IPS DF 6.9 (cell line): Measurements from ENCODE around the gene IGSF23.
"Not testable (repeated sequence)": the region's sequence is repeated elsewhere in the genome, so short reads cannot be mapped to it uniquely, and the experiment has no call there.

Experiments used
- DNase-seq: peaks from one replicate; pipeline ENCODE4 v3.0.0-alpha.2; 2013; ENCODE audit warnings: low read depth, low spot score
- H3K27ac ChIP-seq: one replicate; pipeline ENCODE4 v1.5.1; 2013; ENCODE audit warnings: low read length, control low read depth
- H3K27me3 ChIP-seq: 2 replicates; pipeline ENCODE4 v1.6.1; 2013; ENCODE audit warnings: mild to moderate bottlenecking, low read length; ENCODE audit not compliant: control insufficient read depth, insufficient read depth
- H3K36me3 ChIP-seq: 2 replicates; pipeline ENCODE4 v1.6.1; 2013; ENCODE audit warnings: low read length; ENCODE audit not compliant: control insufficient read depth, insufficient read depth
- H3K4me1 ChIP-seq: 2 replicates; pipeline ENCODE4 v1.6.1; 2013; ENCODE audit warnings: low read length; ENCODE audit not compliant: control insufficient read depth, insufficient read depth
- H3K4me3 ChIP-seq: 2 replicates; pipeline ENCODE4 v1.5.1; 2013; ENCODE audit warnings: mild to moderate bottlenecking, low read length
- H3K9me3 ChIP-seq: 2 replicates; pipeline ENCODE4 v1.6.1; 2013; ENCODE audit warnings: low read length, inconsistent platforms; ENCODE audit not compliant: control insufficient read depth, insufficient read depth
- WGBS: extraction: QIAGEN DNeasy Blood & Tissue Kit; methylation state at CpG from one replicate; pipeline ENCODE4 v1.1.7; 2013; ENCODE audit warnings: mixed read lengths, missing lambda C conversion rate; ENCODE audit not compliant: insufficient read length, insufficient coverage; 5-methylcytosine and 5-hydroxymethylcytosine counted together

The IGSF23 gene

DNA sequence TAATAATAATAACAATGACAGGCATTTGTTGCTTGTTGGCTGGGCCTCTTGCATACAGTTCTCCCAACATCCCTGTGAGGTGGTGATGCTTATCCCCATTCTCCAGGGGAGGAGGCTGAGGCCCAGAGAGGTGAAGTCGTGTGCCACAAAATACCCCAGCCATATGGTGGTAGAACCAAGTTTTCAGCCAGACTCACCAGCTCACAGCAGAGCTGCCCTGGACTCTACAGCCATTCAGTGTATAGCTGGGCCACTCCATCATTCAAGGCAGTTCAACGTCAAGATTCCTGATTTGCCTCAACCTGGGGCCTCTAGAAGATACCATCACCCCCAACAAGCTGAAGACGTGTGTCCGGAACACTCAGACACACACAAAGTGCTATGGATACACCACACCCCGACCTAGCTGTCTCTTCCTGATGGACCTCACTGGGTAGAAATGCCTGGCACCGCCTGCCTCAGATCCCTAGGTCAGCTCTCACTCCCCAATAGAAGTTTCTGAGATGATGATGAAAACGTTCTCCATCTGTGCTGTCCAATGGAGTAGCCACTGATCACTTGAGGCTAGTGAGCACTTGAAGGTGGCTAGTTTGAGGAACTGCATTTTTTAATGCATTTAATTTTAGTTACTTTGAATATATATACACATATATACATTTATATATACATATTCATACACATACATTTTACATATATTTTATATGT is 53.6 kb downstream of the IGSF23 start:
- H3K36me3 ChIP-seq: peaks cover 5% of the 10 kb centered on the region; the same call in 1 of the 2 replicates
- H3K4me3 ChIP-seq: no peak overlapping the region
- H3K27ac ChIP-seq: no peak overlapping the region
- H3K4me1 ChIP-seq: no peaks in the 10 kb centered on the region
- WGBS: no CpG with 5 or more reads among the region's 7 CpGs
- no peak for DNase-seq
- no peaks in the 10 kb centered on the region for H3K9me3 ChIP-seq
- no peaks in the 10 kb centered on the region for H3K27me3 ChIP-seq

DNA sequence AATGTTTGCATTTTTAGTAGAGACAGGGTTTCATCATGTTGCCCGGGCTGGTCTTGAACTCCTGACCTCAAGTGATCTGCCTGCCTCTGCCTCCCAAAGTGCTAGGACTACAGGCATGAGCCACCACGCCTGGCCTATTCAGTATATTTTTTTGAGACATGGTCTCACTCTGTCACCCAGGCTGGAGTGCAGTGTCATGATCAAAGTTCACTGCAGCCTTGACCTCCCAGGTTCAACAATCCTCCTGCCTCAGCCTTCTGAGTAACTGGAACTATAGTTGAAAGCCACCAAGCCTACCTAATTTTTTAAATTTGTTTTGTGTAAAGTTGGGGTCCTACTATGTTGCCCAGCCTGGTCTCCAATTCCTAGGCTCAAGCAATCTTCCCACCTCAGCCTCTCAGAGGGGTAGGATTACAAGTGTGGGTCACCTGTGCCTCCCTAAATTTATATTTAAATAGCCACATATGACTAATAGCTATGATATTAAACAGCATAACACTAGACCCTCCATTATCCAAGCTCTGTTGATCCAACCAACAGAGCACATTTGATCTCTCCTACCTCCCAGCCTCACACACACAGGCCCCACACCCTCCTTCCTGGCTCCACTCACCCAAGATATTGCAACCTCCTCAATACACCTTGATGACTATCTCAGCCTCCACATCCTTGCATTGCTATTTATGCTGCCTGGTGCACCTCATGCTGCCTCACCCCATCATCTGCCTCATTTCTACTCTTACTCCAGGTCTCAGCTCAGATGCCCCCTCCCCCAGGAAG is 55.8 kb downstream of the IGSF23 start:
- no peak overlapping the region for H3K27ac ChIP-seq
- WGBS: no CpG with 5 or more reads among the region's 2 CpGs
- H3K9me3 ChIP-seq: no peaks in the 10 kb centered on the region
- no peak overlapping the region for H3K4me3 ChIP-seq
- H3K36me3 ChIP-seq: no peaks in the 10 kb centered on the region
- no peak for DNase-seq
- H3K4me1 ChIP-seq: no peaks in the 10 kb centered on the region
- no peaks in the 10 kb centered on the region for H3K27me3 ChIP-seq

DNA sequence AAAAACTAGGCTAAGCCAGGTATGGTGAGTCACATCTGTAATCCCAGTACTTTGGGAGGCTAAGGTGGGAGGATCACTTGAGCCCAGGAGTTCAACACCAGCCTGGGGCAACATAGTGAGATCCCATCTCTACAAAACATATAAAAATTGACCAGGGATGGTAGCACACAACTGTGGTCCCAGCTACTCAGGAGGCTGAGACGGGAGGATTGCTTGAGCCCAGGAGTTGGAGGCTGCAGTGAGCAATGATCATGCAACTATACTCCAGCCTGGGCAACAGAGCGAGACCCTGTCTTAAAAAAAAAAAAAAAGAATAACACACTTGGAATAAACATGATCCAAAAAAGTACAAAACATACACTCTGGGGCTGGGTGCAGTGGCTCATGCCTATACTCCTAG is 56.7 kb downstream of the IGSF23 start:
- not testable (repeated sequence) for DNase-seq, H3K27ac ChIP-seq

DNA sequence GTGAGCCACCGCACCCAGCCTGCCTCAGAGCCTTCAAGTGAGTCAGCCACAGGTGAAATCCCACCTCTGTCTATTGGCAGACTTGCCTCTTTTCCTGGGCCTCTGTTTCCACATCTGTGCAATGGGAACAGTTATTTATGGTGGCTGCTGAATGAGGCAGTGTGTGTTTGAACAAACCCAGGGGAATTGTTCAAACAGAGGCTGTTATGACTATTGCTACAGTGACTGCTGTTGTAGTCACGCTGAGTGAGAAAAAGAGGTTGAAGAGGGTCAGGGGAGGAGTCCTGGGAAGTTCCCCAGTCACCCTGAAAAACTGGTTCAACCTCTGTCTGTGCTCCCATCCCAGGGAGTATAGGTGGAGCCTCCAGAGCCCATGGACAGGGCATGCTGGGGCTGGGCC is 58.0 kb downstream of the IGSF23 start, which contains the start of gene CEACAM19:
TSS of gene CEACAM19 (plus strand) at position 83 of the 400 bp plus-strand sequence. CDS start 450 bp downstream, outside the sequence.
- H3K36me3 ChIP-seq: no peaks in the 10 kb centered on the region
- no peak within 1 kb of the TSS for H3K4me3 ChIP-seq
- no peak for DNase-seq
- no CpG with 5 or more reads among the region's 2 CpGs for WGBS
- H3K4me1 ChIP-seq: no peaks in the 10 kb centered on the region
- no peaks in the 10 kb centered on the region for H3K27me3 ChIP-seq
- H3K9me3 ChIP-seq: no peaks in the 10 kb centered on the region
- H3K27ac ChIP-seq: no peak within 1 kb of the TSS

More for the DNA sequence above, 56.7 kb downstream of the IGSF23 start:
- WGBS: no CpG with 5 or more reads among the region's 2 CpGs
- H3K4me3 ChIP-seq, H3K9me3 ChIP-seq, H3K36me3 ChIP-seq, H3K4me1 ChIP-seq, H3K27me3 ChIP-seq: not testable (repeated sequence)

DNA sequence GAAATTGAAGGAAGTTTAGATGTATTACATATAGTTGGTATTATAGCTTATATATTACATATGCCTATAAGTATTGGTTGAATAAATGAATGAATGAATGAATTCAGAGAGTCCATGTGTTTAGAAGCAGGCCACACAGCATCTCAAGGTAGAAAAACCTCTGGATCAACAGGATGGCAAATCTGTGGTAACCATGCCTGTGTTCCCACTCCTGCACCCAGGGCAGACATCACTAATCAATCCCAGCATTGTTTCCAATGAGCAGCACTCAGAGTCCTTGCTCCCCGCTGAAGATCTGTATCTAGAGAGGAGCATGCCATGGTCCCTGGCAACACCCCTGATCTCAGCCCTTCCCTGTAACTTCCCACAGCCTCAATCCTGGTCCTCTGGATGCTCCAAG is 58.9 kb downstream of the IGSF23 start:
- DNase-seq: no peak
- Histone ChIP-seq H3K4me3 (no peak overlapping the region), H3K27ac (no peak overlapping the region), H3K27me3 (no peaks in the 10 kb centered on the region), H3K36me3 (no peaks in the 10 kb centered on the region), H3K4me1 (no peaks in the 10 kb centered on the region), H3K9me3 (no peaks in the 10 kb centered on the region)
- WGBS: no CpG with 5 or more reads among the region's 1 CpG

DNA sequence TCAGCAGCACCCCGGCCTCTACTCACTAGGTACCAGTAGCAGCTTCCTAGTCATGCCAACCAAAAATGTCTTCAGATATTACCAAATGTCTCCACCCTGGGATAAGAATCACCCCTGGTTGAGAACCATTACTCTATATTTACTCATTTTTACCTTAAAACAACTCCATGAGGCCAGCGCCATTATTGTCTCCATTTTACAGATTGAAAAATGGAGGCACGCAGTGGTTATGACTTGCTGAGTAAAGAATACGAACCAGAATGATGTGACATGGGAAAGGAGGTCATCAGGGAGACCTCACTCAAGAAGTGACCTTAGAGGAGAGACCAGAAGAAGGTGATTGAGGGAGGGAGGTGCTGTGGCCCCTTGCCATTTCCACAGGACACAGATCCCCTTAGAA is 60.1 kb downstream of the IGSF23 start:
- H3K27ac ChIP-seq: no peak overlapping the region
- WGBS: no CpG with 5 or more reads among the region's 4 CpGs
- no peak overlapping the region for H3K4me3 ChIP-seq
- no peak for DNase-seq
- H3K27me3 ChIP-seq: no peaks in the 10 kb centered on the region
- H3K9me3 ChIP-seq: no peaks in the 10 kb centered on the region
- no peaks in the 10 kb centered on the region for H3K36me3 ChIP-seq
- no peaks in the 10 kb centered on the region for H3K4me1 ChIP-seq

DNA sequence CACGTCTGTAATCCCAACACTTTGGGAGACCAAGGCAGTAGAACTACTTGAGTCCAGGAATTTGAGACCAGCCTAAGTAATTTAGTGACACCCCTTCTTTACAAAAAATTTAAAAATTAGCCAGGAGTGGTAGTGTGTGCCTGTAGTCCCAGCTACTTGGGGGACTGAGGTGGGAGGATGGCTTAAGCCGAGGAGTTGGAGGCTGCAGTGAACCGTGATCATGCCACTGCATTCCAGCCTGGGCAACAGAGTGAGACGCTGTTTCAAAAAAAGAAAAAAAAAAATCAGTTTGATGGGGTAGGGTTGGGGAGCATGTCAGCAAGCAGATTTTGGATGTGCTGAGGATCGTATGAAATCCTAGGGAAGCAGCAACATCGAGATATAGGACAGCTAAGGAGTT is 62.2 kb downstream of the IGSF23 start:
- Histone ChIP-seq H3K4me1 (no peaks in the 10 kb centered on the region), H3K27me3 (no peaks in the 10 kb centered on the region; the same call in 1 of the 2 replicates), H3K9me3 (no peaks in the 10 kb centered on the region), H3K4me3 (no peak overlapping the region), H3K36me3 (no peaks in the 10 kb centered on the region), H3K27ac (no peak overlapping the region)
- no peak for DNase-seq
- no CpG with 5 or more reads among the region's 6 CpGs for WGBS

DNA sequence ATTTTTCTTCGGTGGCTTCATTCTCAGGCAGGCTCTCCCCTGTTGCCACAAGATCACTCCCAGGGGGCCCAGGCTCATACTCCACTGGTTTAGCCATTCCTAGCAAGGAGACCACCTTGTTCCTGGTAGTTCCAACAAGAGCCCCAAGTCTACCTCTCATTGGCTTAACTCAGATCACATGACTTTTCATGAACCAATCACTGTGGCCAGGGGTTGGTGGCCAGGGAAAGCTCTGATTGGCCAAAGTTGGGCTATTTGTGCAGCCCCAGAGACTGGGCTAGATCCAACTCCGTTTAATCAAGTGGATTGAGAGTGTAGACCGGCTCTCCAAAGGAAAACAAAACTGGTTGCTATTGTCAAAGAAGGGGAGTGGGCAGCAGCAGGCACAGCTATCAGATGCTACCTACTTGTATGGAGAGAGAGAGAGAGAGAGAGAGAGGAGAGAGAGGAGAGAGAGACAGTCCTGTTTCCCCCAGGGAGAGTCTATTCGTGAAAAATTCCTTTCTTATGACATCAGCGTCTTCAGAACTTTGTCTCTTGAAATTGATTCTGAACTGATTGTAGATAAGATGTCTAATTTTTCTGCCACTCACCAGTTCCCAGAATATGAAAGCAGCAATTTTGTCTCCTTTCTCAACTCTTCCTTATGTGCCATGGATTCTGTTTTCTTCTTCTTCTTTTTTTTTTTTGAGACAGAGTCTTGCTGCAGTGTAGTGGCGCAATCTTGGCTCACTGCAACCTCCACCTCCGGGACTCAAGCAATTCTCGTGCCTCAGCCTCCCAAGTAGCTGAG is 63.9 kb downstream of the IGSF23 start:
- H3K4me3 ChIP-seq: no peak overlapping the region
- no peaks in the 10 kb centered on the region for H3K4me1 ChIP-seq
- H3K27ac ChIP-seq: no peak overlapping the region
- no CpG with 5 or more reads among the region's 8 CpGs for WGBS
- no peaks in the 10 kb centered on the region for H3K9me3 ChIP-seq
- DNase-seq: no peak
- no peaks in the 10 kb centered on the region for H3K36me3 ChIP-seq
- H3K27me3 ChIP-seq: no peaks in the 10 kb centered on the region; the same call in 1 of the 2 replicates

DNA sequence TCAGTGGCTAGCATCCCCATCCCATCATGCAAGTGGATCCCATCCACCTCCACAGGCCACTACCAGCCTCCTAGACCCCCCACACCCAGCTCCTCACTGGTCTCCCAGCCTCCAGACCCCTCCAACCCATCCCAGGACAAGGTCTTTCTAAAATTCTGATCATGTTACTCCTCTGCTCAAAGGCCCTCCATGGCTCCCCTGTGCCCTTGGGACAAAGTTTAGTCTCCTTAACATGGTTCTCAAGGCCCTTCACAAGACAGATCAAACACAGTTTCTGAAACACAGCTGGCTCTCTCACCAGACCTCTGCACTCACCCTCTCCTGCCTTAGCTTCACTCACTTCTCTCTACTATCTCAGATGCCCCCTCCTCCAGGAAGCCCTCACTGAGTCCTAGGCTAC is 67.2 kb downstream of the IGSF23 start:
- no peaks in the 10 kb centered on the region for H3K36me3 ChIP-seq
- H3K27me3 ChIP-seq: no peaks in the 10 kb centered on the region; the same call in 1 of the 2 replicates
- no peaks in the 10 kb centered on the region for H3K9me3 ChIP-seq
- no peak overlapping the region for H3K27ac ChIP-seq
- H3K4me1 ChIP-seq: no peaks in the 10 kb centered on the region
- H3K4me3 ChIP-seq: no peak overlapping the region
- no peak for DNase-seq

DNA sequence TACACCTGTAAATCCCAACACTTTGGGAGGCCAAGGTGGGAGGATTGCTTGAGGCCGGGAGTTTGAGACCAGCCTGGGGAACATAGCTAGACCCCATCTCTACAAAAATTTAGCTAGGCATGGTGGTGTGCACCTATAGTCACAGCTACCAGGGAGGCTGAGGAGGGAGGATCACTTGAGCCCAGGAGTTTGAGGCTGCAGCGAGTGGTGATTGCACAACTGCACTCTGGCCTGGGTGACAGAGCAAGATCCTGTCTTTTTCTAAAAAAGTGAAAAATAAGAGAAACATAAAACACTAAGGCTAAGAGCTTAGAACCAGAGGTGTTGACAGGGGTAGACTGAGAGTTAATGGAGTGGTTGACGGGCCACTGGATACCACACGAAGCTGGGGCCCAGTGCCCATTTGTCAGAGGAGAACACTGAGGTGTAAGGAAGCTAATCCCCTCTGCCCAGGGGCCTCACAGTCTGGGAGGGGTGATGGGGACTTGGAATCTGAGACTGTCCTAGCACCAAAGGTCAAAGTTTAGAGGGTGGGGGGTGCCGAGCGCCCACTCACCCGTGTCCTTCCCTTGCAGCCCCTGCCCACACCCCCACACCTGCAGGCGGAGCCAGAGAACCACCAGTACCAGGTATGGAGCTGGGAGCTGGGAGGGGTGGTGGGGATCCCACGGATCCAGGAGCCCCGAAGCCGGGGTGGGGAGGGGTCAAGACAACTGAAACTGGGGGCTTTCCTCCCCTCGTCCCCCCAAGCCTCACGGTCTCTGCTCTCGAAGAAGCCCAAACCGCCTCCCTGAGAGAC is 68.8 kb downstream of the IGSF23 start:
- WGBS: no CpG with 5 or more reads among the region's 15 CpGs
- Histone ChIP-seq H3K4me3 (no peak overlapping the region), H3K36me3 (no peaks in the 10 kb centered on the region), H3K27ac (no peak overlapping the region), H3K9me3 (no peaks in the 10 kb centered on the region), H3K27me3 (no peaks in the 10 kb centered on the region; the same call in 1 of the 2 replicates), H3K4me1 (no peaks in the 10 kb centered on the region)
- no peak for DNase-seq
